Lung (tissue), 12 donors: Measurements from ENCODE around the gene GRN. TPM values are rescaled to one million over a fixed set of nuclear protein-coding genes. Genes with fewer than 3 reads are reported as not detected.
"Not testable (repeated sequence)": the region's sequence is repeated elsewhere in the genome, so short reads cannot be mapped to it uniquely, and the experiment has no call there.

Experiments
- ATAC-seq: fragments of 200-7000 bp; cut with Tn5 transposase; one replicate; pipeline ENCODE4 v1.9.1; 2020; ENCODE audit warnings: moderate number of reproducible peaks; ENCODE audit not compliant: insufficient read depth, low FRiP score
- DNase-seq, 3 donors: peaks; one replicate each; pipeline ENCODE4 v3.0.0-alpha.2; 2013 to 2017
- H3K27ac ChIP-seq, 2 donors: one replicate each; pipeline ENCODE4 v1.5.1; 2013; ENCODE audit warnings: mild to moderate bottlenecking in 2 of 2, moderate library complexity in 2 of 2, control low read depth in 1 of 2, inconsistent platforms in 1 of 2, low read depth in 1 of 2, low read length in 1 of 2
- H3K27me3 ChIP-seq, 3 donors: one replicate each; pipeline ENCODE4 v1.5.1; 2013; ENCODE audit warnings: low read length in 2 of 3; ENCODE audit not compliant: control insufficient read depth in 3 of 3, insufficient read depth in 3 of 3
- H3K36me3 ChIP-seq, 4 donors: one replicate each; pipeline ENCODE4 v1.5.1; 2013; ENCODE audit warnings: low read length in 4 of 4, mild to moderate bottlenecking in 1 of 4, moderate library complexity in 1 of 4; ENCODE audit not compliant: control insufficient read depth in 4 of 4, insufficient read depth in 4 of 4
- H3K4me1 ChIP-seq, 5 donors: one replicate each; pipeline ENCODE4 v1.5.1; 2013; ENCODE audit warnings: low read length in 5 of 5, mild to moderate bottlenecking in 2 of 5, moderate library complexity in 1 of 5; ENCODE audit not compliant: control insufficient read depth in 5 of 5, insufficient read depth in 5 of 5
- H3K4me3 ChIP-seq: one replicate; pipeline ENCODE4 v1.5.1; 2013; ENCODE audit warnings: mild to moderate bottlenecking, control low read depth, moderate library complexity
- H3K9ac ChIP-seq, 2 donors: one replicate each; pipeline ENCODE4 v1.5.1; 2013; ENCODE audit warnings: low read length in 2 of 2, control low read depth in 1 of 2; ENCODE audit not compliant: insufficient read depth in 1 of 2
- H3K9me3 ChIP-seq, 4 donors: one replicate each; pipeline ENCODE4 v1.5.1; 2013; ENCODE audit warnings: low read length in 3 of 4, mild to moderate bottlenecking in 1 of 4, moderate library complexity in 1 of 4; ENCODE audit not compliant: control insufficient read depth in 4 of 4, insufficient read depth in 3 of 4
- CTCF ChIP-seq: IDR thresholded peaks from 2 replicates; pipeline ENCODE4 v1.5.1; 2012; ENCODE audit warnings: mild to moderate bottlenecking; ENCODE audit errors: control extremely low read depth, extremely low read depth
- WGBS, 2 donors: extraction: QIAGEN DNeasy Blood & Tissue Kit; methylation state at CpG; one replicate each; pipeline ENCODE4 v1.1.7; 2013; 5-methylcytosine and 5-hydroxymethylcytosine counted together
- polyA plus RNA-seq, 2 donors: library from polyadenylated mRNA; stranded (reverse); fragments of 200-250 nt; gene quantifications; one replicate each; pipeline ENCODE4 v1.2.1, GENCODE V29; 2013
- total RNA-seq, 2 donors: library from RNA; depleted of rRNA in 1 of 2; stranded (reverse); fragments of >200 nt in 1 of 2; gene quantifications; one replicate each; pipeline ENCODE4 v1.2.1, GENCODE V29; 2014 to 2021
- donor health status: control.
- donor health status: control.
- donor health status: Bipolar disorder and iron deficiency.
- donor health status: healthy.
- donor health status: DM: yes; HTN: yes; CAD: no.

Gene GRN
- total and polyA plus RNA-seq, 4 donors = 160 to 753 (median 510) TPM

GRCh38 chr17:44369414-44370023 is 24.4 kb downstream of the GRN start:
- 51 to 63% methylated on average over 17 of the region's 17 CpGs for WGBS, 2 donors
- H3K27me3 ChIP-seq, ATAC-seq, H3K27ac ChIP-seq, DNase-seq, H3K9ac ChIP-seq, H3K4me1 ChIP-seq, H3K9me3 ChIP-seq, H3K4me3 ChIP-seq, H3K36me3 ChIP-seq: not testable (repeated sequence)

GRCh38 chr17:44372036-44372435 is 26.9 kb downstream of the GRN start:
- Histone ChIP-seq H3K27me3 (no peaks in the 10 kb centered on the region), H3K27ac (no peak overlapping the region), H3K36me3 (no peaks in the 10 kb centered on the region), H3K4me3 (no peak overlapping the region), H3K9ac (no peak overlapping the region), H3K4me1 (peaks cover 0 to 20% (median 7%) of the 10 kb centered on the region in 5 donors), H3K9me3 (no peaks in the 10 kb centered on the region)
- WGBS, 2 donors = 78 to 90% methylated on average over 10 of the region's 10 CpGs
- no peak for ATAC-seq
- no peak for DNase-seq
- TF ChIP-seq CTCF = no peak

GRCh38 chr17:44374306-44375195 is 29.4 kb downstream of the GRN start:
- no peak for ATAC-seq
- no peaks in the 10 kb centered on the region for H3K36me3 ChIP-seq
- H3K9ac ChIP-seq = no peak overlapping the region
- H3K27ac ChIP-seq = no peak overlapping the region
- 32 to 34% methylated on average over 30 to 31 of the region's 31 CpGs for WGBS, 2 donors
- no peaks in the 10 kb centered on the region for H3K9me3 ChIP-seq
- TF ChIP-seq CTCF = no peak
- no peak overlapping the region for H3K4me3 ChIP-seq
- H3K27me3 ChIP-seq = no peaks in the 10 kb centered on the region
- DNase-seq = peak; percentile 40 to 70 (median 70)
- peaks cover 0 to 16% (median 7%) of the 10 kb centered on the region in 5 donors for H3K4me1 ChIP-seq
